Osteoblast (primary cell): ENCODE data around the gene NXN. TPM values are rescaled to one million over a fixed set of nuclear protein-coding genes. Genes with fewer than 3 reads are reported as not detected.

ENCODE experiments used
- DNase-seq: peaks from one replicate; pipeline ENCODE4 v3.0.0; 2011; ENCODE audit warnings: low spot score, mixed read lengths; ENCODE audit not compliant: insufficient read length; ENCODE audit errors: missing footprints
- H2AFZ ChIP-seq: 2 replicates; pipeline ENCODE4 v1.6.0; 2011; ENCODE audit warnings: mild to moderate bottlenecking, low read length
- H3K27ac ChIP-seq: 2 replicates; pipeline ENCODE4 v1.5.1; 2011; ENCODE audit warnings: mild to moderate bottlenecking, low read depth, low read length, moderate library complexity
- H3K27me3 ChIP-seq: 2 replicates; pipeline ENCODE4 v1.6.0; 2012; ENCODE audit warnings: mild to moderate bottlenecking, control low read depth, inconsistent platforms, low read length, moderate library complexity; ENCODE audit not compliant: insufficient read depth
- H3K36me3 ChIP-seq: 2 replicates; pipeline ENCODE4 v1.5.1; 2011; ENCODE audit warnings: mild to moderate bottlenecking, low read length, control low read depth, moderate library complexity; ENCODE audit not compliant: insufficient read depth
- H3K4me1 ChIP-seq: 2 replicates; pipeline ENCODE4 v1.5.1; 2011; ENCODE audit warnings: mild to moderate bottlenecking, low read length, control low read depth, moderate library complexity; ENCODE audit not compliant: insufficient read depth
- H3K4me2 ChIP-seq: 2 replicates; pipeline ENCODE4 v1.6.0; 2011; ENCODE audit warnings: mild to moderate bottlenecking, low read length; ENCODE audit not compliant: insufficient read depth
- H3K4me3 ChIP-seq: fragments of 200-600 bp; sonication (generic); 3 replicates; pipeline ENCODE4 v1.5.1; 2012; ENCODE audit warnings: mild to moderate bottlenecking, low read length, inconsistent platforms; ENCODE audit not compliant: insufficient read depth
- H3K79me2 ChIP-seq: 2 replicates; pipeline ENCODE4 v1.6.0; 2012; ENCODE audit warnings: mild to moderate bottlenecking, low read length, control low read depth, inconsistent platforms; ENCODE audit not compliant: insufficient read depth
- H3K9me3 ChIP-seq: 2 replicates; pipeline ENCODE4 v1.5.1; 2011; ENCODE audit warnings: low read depth, low read length, control low read depth
- H4K20me1 ChIP-seq: 2 replicates; pipeline ENCODE4 v1.6.0; 2012; ENCODE audit warnings: mild to moderate bottlenecking, low read length, control low read depth; ENCODE audit not compliant: insufficient read depth
- total RNA-seq: library from RNA; depleted of rRNA; stranded (reverse); fragments of >200 nt; gene quantifications from 2 replicates; pipeline ENCODE4 v1.2.3, GENCODE V29; 2012
- TF ChIP-seq, protein P1 (sequence below): IDR thresholded peaks from 2 replicates; pipeline ENCODE4 v1.5.1; 2011; ENCODE audit warnings: mild to moderate bottlenecking, low read depth, low read length, moderate library complexity; ENCODE audit errors: extremely low read depth

Gene NXN
- total RNA-seq, 1 donor: 68.8 TPM

DNA sequence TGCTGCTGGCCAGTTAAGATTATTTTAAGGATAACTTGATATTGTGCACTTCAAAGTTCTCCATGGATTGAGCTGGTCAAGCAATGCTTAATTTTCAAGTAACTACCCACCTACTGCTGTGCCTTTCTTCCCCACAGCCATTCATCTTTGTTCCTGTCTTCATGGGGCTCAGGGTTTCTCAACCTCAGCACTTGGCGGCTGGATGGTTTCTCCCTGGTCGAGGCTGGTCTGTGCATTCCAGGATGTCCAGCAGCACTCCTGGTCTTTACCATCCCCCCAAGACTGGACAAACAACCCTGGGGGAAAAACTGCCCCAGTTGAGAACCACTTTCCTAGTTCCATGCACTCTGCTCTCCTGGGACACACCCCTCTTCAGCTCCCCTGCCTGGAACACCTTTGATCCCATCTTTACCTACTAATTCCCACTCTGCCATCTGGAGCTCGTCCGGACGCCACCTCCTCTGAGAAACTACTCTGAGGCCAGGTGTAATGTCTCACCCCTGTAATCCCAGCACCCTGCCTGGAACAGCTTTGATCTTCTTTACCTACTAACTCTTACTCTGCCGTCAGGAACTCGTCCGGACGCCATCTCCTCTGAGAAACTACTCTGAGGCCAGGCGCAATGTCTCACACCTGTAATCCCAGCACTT, 81.5 kb downstream of the NXN start:
- H3K79me2 ChIP-seq: no peaks in the 10 kb centered on the region

DNA sequence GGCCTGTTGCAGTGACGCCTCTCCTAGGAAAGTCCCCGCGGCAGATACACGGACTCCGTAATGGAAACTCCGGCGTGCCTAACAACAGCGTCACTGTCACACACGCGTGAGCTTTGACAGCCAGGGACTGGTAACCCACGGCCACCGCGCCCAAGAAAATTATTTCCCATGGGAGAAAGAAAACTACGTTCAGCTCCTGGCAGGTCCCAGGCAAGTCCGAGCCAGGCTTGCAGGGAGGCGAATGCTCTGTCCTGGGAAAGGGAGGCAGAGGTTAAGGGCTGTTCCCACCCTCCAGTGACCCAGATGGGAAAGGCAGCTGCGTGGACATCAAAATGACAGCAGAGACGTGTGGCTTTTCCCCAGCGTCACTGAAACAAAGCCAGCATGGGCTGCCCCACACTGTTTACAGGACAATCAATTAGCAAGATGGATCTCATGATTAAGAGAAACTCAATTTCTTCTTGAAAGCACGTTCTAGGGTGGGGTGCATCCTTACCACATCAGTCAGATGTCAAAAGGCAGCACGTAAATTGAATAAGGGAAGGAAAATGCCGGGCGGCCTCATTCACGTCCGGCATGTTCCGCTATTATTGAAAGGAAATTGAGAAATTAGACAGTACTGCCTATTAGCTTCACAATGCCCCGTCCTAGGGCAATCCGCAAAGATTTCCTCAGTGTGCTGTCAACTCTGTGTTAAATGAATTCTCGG, 82.5 kb downstream of the NXN start:
- Histone ChIP-seq H3K4me1 (peaks cover 18% of the 10 kb centered on the region), H3K27ac (no peak overlapping the region), H3K79me2 (no peaks in the 10 kb centered on the region), H3K27me3 (no peaks in the 10 kb centered on the region), H3K4me3 (no peak overlapping the region), H2AFZ (no peak overlapping the region), H3K36me3 (no peaks in the 10 kb centered on the region), H3K4me2 (no peak overlapping the region), H4K20me1 (peaks cover 19% of the 10 kb centered on the region), H3K9me3 (no peaks in the 10 kb centered on the region)
- TF ChIP-seq, protein P1, sequence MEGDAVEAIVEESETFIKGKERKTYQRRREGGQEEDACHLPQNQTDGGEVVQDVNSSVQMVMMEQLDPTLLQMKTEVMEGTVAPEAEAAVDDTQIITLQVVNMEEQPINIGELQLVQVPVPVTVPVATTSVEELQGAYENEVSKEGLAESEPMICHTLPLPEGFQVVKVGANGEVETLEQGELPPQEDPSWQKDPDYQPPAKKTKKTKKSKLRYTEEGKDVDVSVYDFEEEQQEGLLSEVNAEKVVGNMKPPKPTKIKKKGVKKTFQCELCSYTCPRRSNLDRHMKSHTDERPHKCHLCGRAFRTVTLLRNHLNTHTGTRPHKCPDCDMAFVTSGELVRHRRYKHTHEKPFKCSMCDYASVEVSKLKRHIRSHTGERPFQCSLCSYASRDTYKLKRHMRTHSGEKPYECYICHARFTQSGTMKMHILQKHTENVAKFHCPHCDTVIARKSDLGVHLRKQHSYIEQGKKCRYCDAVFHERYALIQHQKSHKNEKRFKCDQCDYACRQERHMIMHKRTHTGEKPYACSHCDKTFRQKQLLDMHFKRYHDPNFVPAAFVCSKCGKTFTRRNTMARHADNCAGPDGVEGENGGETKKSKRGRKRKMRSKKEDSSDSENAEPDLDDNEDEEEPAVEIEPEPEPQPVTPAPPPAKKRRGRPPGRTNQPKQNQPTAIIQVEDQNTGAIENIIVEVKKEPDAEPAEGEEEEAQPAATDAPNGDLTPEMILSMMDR: no peak
- DNase-seq: no peak

More for the DNA sequence above, 81.5 kb downstream of the NXN start:
- no peak overlapping the region for H2AFZ ChIP-seq
- H3K4me3 ChIP-seq: no peak overlapping the region
- H3K36me3 ChIP-seq: no peaks in the 10 kb centered on the region
- H3K4me1 ChIP-seq: peaks cover 22% of the 10 kb centered on the region
- no peak for DNase-seq
- H3K27me3 ChIP-seq: no peaks in the 10 kb centered on the region
- peaks cover 13% of the 10 kb centered on the region for H4K20me1 ChIP-seq
- H3K9me3 ChIP-seq: no peaks in the 10 kb centered on the region
- TF ChIP-seq, protein P1: no peak
- H3K4me2 ChIP-seq: no peak overlapping the region
- no peak overlapping the region for H3K27ac ChIP-seq

DNA sequence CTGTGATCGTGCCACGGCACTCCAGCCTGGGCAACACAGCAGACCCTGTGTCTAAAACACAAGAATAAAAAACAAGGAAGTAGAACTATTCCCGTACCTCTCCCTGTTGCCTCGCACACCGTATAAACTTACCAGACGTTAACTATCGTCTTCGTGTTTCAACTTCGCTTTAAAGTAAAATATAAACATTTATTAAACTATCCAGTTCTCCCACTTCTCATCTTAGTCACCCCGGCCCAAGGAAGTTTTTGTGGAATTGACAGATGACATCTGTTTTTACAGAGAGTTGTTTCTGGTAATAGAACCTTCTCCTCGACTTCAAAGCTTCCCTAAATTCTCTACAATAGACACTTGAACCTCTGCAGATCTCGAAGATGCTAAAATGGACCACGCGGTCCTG, 83.1 kb downstream of the NXN start:
- peaks cover 14% of the 10 kb centered on the region for H3K4me1 ChIP-seq
- TF ChIP-seq, protein P1: no peak
- H3K79me2 ChIP-seq: no peaks in the 10 kb centered on the region
- H3K27ac ChIP-seq: no peak overlapping the region
- H2AFZ ChIP-seq: no peak overlapping the region
- H4K20me1 ChIP-seq: peaks cover 24% of the 10 kb centered on the region
- no peaks in the 10 kb centered on the region for H3K27me3 ChIP-seq
- no peak overlapping the region for H3K4me2 ChIP-seq
- DNase-seq: no peak
- no peak overlapping the region for H3K4me3 ChIP-seq
- H3K36me3 ChIP-seq: no peaks in the 10 kb centered on the region
- H3K9me3 ChIP-seq: no peaks in the 10 kb centered on the region

DNA sequence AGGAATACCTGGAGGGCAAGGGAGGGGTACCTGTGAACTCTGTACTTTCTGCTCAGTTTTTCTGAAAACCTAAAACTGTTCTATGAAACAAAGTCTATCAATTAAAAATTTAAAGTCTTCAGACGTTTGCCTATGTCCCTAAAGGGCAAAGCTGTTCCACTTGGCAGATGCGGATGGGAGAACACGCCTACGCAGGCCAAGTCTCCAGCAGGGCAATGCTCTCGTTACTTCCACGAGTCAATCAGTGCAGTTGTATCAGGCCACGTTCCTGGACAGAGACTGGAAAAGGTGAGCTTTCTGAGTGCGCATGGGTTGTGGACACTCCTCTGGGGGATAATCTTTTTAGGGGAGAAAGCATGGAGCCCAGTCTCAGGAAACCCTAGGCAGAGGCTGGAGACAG, 86.6 kb downstream of the NXN start:
- no peak for DNase-seq
- H3K79me2 ChIP-seq: no peaks in the 10 kb centered on the region
- H2AFZ ChIP-seq: no peak overlapping the region

More for the DNA sequence above, 86.6 kb downstream of the NXN start:
- Histone ChIP-seq H3K4me3 (no peak overlapping the region), H3K9me3 (no peaks in the 10 kb centered on the region), H3K36me3 (no peaks in the 10 kb centered on the region), H3K27me3 (no peaks in the 10 kb centered on the region), H3K27ac (no peak overlapping the region), H3K4me2 (no peak overlapping the region), H4K20me1 (peaks cover 32% of the 10 kb centered on the region), H3K4me1 (no peaks in the 10 kb centered on the region)
- TF ChIP-seq, protein P1: no peak
